SK-N-MC (cell line): ENCODE data around the gene SNRK.

Source experiments
- EZH2 ChIP-seq: fragments of 200-600 bp; sonication (generic); IDR thresholded peaks from one replicate; pipeline ENCODE4 v1.6.1; 2017; ENCODE audit warnings: antibody characterized with exemption
- FOXP2 ChIP-seq: optimal IDR thresholded peaks from 2 replicates; pipeline ENCODE3; 2011; ENCODE audit warnings: mild to moderate bottlenecking, moderate library complexity; ENCODE audit not compliant: insufficient read depth; ENCODE audit errors: extremely low read length, control extremely low read depth
- POLR2AphosphoS5 ChIP-seq: IDR thresholded peaks from 2 replicates; pipeline ENCODE4 v1.6.1; 2012; ENCODE audit warnings: mild to moderate bottlenecking, low read depth, low read length, borderline replicate concordance

GRCh38 chr3:43255662-43256061 lies 30.7 kb upstream of the SNRK start:
- no peak for TF ChIP-seq EZH2
- no peak for TF ChIP-seq POLR2AphosphoS5
- TF ChIP-seq FOXP2 = no peak
